GM12878 (cell line): Measurements from ENCODE around the gene IRF4. TPM values are rescaled to one million over a fixed set of nuclear protein-coding genes. Genes with fewer than 3 reads are reported as not detected.

Experiments
- HCFC1 ChIP-seq: fragments of 150-350 bp; IDR thresholded peaks from 2 replicates; pipeline ENCODE4 v1.6.1; 2014; ENCODE audit warnings: low read length
- PAX5 ChIP-seq: IDR thresholded peaks from 2 replicates; pipeline ENCODE4 v1.6.1; 2011; ENCODE audit warnings: low read depth, low read length, borderline replicate concordance
- REST ChIP-seq: IDR thresholded peaks from 2 replicates; pipeline ENCODE4 v1.6.1; 2012; ENCODE audit warnings: mild to moderate bottlenecking, low read depth, low read length
- polyA plus RNA-seq, 11 experiments: library from polyadenylated mRNA; depleted of rRNA in 4 of 11; unstranded in 6 of 11; stranded (reverse) in 5 of 11; fragments of >200 nt; fragmentation: Nextera tagmentation in 4 of 11; fragmentation: Illumina TruSeq in 1 of 11; extraction: Ambion mirVana in 4 of 11; extraction: Trizol in 1 of 11; gene quantifications; 1 replicate in 1 of 11; 2 replicates in 10 of 11; pipeline versions ENCODE4 v1.2.1 to v1.2.3, GENCODE V29; 2011 to 2016; ENCODE audit warnings: inconsistent platforms in 2 of 11, missing spikeins in 2 of 11, low read depth in 1 of 11
- total RNA-seq, 4 experiments: library from RNA; depleted of rRNA in 3 of 4; stranded (reverse); fragments of >200 nt in 3 of 4; fragmentation: Illumina TruSeq in 1 of 4; extraction: Trizol in 1 of 4; gene quantifications; 2 replicates each; pipeline versions ENCODE4 v1.2.1 to v1.2.3, GENCODE V29; 2013 to 2021
- TF ChIP-seq, protein P1 (sequence below): IDR thresholded peaks from 2 replicates; pipeline ENCODE4 v1.6.1; 2012; ENCODE audit warnings: improper control_type of control experiment, low read depth, low read length; ENCODE audit not compliant: insufficient replicate concordance

IRF4 gene
- total and polyA plus RNA-seq, 10 of the 15 experiments (the other 5 are each of a cell fraction or from before 2014, with no cell fraction given), result 50.0 to 495 (median 257) TPM

GRCh38 chr6:439641-440167 lies 48.2 kb downstream of the IRF4 start (continued):
- TF ChIP-seq, protein P1, sequence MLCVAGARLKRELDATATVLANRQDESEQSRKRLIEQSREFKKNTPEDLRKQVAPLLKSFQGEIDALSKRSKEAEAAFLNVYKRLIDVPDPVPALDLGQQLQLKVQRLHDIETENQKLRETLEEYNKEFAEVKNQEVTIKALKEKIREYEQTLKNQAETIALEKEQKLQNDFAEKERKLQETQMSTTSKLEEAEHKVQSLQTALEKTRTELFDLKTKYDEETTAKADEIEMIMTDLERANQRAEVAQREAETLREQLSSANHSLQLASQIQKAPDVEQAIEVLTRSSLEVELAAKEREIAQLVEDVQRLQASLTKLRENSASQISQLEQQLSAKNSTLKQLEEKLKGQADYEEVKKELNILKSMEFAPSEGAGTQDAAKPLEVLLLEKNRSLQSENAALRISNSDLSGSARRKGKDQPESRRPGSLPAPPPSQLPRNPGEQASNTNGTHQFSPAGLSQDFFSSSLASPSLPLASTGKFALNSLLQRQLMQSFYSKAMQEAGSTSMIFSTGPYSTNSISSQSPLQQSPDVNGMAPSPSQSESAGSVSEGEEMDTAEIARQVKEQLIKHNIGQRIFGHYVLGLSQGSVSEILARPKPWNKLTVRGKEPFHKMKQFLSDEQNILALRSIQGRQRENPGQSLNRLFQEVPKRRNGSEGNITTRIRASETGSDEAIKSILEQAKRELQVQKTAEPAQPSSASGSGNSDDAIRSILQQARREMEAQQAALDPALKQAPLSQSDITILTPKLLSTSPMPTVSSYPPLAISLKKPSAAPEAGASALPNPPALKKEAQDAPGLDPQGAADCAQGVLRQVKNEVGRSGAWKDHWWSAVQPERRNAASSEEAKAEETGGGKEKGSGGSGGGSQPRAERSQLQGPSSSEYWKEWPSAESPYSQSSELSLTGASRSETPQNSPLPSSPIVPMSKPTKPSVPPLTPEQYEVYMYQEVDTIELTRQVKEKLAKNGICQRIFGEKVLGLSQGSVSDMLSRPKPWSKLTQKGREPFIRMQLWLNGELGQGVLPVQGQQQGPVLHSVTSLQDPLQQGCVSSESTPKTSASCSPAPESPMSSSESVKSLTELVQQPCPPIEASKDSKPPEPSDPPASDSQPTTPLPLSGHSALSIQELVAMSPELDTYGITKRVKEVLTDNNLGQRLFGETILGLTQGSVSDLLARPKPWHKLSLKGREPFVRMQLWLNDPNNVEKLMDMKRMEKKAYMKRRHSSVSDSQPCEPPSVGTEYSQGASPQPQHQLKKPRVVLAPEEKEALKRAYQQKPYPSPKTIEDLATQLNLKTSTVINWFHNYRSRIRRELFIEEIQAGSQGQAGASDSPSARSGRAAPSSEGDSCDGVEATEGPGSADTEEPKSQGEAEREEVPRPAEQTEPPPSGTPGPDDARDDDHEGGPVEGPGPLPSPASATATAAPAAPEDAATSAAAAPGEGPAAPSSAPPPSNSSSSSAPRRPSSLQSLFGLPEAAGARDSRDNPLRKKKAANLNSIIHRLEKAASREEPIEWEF, result no peak
- TF ChIP-seq PAX5 (no peak), REST (no peak), HCFC1 (no peak)
